ENCODE data around the gene KLHDC8B.
"Not testable (repeated sequence)": the region's sequence is repeated elsewhere in the genome, so short reads cannot be mapped to it uniquely, and the experiment has no call there.

The KLHDC8B gene

DNA sequence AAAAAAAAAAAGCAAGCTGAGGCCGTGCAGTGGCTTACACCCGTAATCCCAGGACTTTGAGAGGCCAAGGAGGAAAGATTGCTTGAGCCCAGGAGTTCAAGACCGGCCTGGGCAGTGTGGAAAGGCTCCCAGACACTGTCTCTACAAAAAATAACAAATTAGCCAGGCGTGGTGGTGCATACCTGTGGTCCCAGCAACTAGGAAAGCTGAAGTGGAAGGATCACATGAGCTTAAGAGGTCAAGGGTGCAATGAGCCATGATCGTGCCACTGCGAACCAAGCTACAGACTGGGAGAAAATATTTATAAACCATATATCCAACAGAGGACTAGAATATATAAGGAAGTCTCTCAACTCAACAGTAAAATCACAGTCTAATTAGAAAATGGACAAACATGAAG lies 10.0 kb downstream of the KLHDC8B start:
- DNase-seq (ENCODE audit: low read depth in 2 of 2, low spot score in 1 of 2): no peak

- DNase-seq (ENCODE audit: low read depth in 2 of 2, low spot score in 1 of 2): no peak
These were observed 11.3 kb downstream of the KLHDC8B start for GRCh38 chr3:49182682-49183081.

GRCh38 chr3:49183873-49184272 lies 12.5 kb downstream of the KLHDC8B start:
- no peak for DNase-seq (ENCODE audit: low read depth in 2 of 2, low spot score in 1 of 2)

GRCh38 chr3:49191741-49192140 lies 20.3 kb downstream of the KLHDC8B start:
- DNase-seq (ENCODE audit: low read depth in 2 of 2, low spot score in 1 of 2): no peak

DNA sequence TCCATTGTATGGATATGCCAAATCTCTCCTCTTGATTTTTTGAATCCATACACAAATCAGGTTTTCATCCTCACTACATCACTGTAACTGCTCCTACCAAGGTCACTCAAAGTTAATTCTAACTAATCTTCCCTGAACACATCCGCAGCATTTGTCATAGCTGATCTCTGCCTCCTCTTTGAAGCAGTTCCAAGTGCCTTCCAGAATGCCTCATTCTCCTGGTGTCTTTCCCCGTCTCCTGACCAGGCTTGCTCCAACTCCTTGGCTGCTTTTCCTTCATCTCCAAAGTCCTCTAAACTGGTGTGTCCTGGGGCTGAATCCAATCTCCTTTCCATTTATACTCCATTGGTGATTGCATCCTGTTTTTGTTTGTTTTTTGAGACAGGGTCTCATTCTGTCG lies 26.8 kb downstream of the KLHDC8B start:
- no peak for DNase-seq (ENCODE audit: low read depth in 2 of 2, low spot score in 1 of 2)

DNA sequence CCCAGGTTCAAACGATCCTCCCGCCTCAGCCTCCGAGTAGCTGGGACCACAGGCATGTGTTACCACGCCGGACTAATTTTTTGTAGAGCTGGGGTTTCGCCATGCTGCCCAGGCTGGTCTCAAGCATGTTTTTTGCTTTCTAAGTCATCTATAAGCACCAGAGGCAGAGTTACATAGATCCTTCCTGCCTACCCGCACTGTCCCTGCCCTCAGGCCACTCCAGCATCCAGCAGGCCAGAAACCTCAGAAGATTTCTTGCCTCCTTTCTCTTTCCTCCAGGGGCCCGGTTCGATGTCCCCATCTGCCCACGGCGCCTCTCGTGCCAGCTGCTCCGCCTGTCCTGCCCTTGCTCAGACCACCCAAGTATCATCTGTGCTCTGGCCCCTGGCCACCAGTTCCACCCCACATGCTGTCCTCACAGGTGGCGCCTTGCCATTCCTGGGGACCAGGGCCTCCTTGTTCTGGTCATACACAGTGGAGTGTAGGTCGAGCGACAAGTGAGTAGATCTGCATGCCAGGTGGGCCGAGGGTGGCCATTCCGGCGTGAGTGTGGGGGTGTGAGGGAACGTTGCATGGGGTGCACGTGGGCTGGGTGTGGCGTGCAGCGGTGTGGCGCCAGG lies 27.3 kb downstream of the KLHDC8B start:
- no peak for DNase-seq (ENCODE audit: low read depth in 2 of 2, low spot score in 1 of 2)

DNA sequence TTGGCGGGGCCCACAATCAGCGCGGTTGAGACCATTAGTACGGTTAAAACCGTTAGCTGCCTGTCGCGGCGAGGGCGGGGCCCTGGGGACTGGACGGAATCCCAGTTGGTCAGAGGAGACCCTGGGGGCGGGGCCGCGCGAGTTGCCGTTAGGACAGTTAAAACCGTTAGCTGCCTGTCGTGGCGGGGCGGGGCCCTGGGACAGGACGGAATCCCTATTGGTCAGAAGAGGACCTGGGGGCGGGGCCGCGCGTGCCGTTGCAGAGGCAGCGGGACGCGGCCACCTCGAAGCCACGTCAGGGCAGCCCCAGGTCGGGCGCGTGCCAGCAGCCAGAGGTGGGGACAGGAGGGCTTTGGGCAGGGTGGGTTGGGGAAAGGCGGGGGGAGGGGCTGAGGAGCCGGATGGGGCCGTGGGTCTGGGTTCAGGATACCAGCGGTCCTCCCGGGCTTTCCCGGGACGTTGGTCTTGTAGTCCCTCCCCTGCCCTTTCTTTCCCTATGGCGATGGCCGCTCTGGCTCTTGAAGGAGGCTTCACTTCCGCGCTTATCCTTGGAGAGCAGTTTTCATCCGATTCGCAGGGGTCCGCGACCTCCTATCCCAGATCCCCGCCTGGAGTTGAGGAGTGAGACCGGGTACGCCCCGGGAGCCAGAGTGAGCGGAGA lies 28.0 kb downstream of the KLHDC8B start:
- no peak for DNase-seq (ENCODE audit: low read depth in 2 of 2, low spot score in 1 of 2)

GRCh38 chr3:49199900-49200281 lies 28.5 kb downstream of the KLHDC8B start:
- DNase-seq (ENCODE audit: low read depth in 2 of 2, low spot score in 1 of 2): no peak

- no peak for DNase-seq (ENCODE audit: low read depth in 2 of 2, low spot score in 1 of 2)
These were observed 42.1 kb downstream of the KLHDC8B start for GRCh38 chr3:49213541-49213943.

GRCh38 chr3:49213998-49214397 lies 42.6 kb downstream of the KLHDC8B start:
- no peak for DNase-seq (ENCODE audit: low read depth in 2 of 2, low spot score in 1 of 2)

DNA sequence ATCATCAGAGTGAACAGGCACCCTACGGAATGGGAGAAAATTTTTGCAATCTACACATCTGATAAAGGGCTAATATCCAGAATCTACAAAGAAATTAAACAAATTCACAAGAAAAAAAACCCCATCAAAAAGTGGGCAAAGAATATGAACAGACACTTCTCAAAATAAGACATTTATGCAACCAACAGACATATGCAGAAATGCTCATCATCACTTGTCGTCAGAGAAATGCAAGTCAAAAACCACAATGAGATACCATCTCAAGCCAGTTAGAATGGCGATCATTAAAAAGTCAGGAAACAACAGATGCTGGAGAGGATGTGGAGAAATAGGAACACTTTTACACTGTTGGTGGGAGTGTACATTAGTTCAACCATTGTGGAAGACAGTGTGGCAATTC lies 45.3 kb downstream of the KLHDC8B start:
- not testable (repeated sequence) for DNase-seq (ENCODE audit: low read depth in 2 of 2, low spot score in 1 of 2)

- not testable (repeated sequence) for DNase-seq (ENCODE audit: low read depth in 2 of 2, low spot score in 1 of 2)
These were observed 45.7 kb downstream of the KLHDC8B start for GRCh38 chr3:49217108-49217507.

DNA sequence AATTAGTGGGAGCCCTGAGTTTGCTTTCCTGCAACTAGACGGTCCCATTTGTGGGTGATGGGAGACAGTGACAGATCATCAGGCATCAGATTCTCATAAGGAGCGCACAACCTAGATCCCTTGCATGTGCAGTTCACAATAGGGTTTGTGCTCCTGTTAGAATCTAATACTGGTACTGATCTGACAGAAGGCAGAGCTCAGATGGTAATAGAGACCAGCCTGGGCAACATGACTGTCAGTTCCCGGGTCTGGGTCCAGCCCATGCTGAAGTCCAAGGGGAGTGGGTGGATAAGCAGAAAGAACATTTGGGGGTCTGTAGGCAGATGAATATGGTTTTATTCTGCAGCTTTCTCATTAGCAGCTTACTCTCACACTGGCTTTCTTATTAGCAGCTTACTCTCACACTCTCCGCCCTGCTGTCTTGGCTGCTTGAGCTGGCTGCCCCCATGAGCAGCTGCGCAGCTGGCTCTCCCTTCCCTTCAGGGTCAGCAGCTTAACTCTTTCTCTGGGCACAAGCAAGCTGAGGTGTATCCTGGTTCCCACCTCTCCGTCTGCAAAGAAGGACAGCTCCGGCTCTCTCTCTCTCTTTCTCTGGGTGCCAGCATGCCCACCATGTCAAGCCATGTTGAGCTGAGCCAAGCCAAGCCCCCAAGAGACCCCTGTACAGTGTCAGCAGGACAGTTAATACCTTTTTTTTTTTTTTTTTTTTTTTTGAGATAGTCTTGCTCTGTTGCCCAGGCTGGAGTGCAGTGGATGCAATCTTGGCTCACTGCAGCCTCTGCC lies 46.5 kb downstream of the KLHDC8B start:
- no peak for DNase-seq (ENCODE audit: low read depth in 2 of 2, low spot score in 1 of 2)

DNA sequence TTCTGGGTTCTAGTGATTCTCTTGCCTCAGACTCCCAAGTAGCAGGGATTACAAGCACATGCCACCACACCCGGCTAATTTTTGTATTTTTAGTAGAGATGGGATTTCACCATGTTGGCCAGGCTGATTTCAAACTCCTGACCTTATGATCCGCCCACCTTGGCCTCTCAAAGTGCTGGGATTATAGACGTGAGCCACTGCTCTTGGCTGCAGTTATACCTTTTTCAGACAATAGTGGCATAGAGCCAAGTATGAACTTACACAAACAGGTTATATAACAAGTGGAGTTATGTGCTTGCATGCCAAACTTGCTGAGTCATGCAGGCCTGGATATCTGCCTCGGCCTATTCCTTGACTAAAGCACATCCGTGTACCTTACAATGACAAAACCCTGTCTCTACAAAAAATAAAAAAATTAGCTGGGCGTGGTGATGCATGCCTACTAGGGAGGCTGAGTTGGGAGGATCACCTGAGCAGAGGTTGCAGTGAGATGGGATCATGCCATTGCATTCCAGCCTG lies 47.1 kb downstream of the KLHDC8B start:
- DNase-seq (ENCODE audit: low read depth in 2 of 2, low spot score in 1 of 2): not testable (repeated sequence)

DNA sequence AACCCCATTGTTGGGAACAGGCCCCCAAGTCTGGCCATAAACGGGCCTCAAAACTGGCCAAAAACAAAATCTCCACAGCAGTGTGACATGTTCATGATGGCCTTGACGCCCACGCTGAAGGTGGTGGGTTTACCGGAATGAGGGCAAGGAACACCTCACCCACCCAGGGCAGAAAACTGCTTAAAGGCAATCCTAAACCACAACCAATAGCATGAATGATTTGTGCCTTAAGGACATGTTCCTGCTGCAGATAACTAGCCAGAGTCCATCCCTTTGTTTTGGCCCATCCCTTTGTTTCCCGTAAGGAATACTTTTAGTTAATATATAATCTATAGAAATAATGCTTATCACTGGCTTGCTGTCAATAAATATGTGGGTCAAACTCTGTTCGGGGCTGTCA lies 47.7 kb downstream of the KLHDC8B start:
- no peak for DNase-seq (ENCODE audit: low read depth in 2 of 2, low spot score in 1 of 2)

DNA sequence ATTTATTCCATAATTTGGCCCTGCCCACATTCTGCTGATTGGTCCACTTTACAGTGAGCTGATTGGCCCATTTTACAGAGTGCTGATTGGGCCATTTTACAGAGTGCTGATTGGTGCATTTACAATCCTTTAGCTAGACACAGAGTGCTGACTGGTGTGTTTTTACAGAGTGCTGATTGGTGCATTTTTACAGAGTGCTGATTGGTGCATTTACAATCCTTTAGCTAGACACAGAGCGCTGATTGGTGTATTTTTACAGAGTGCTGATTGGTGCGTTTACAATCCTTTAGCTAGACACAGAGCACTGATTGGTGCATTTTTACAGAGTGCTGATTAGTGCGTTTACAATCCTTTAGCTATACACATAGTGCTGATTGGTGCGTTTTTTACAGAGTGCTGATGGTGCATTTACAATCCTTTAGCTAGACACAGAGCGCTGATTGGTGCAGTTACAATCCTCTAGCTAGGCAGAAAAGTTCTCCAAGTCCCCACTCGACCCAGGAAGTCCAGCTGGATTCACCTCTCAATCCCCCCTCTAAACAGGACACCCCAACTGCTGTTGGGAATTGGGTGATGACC lies 49.7 kb downstream of the KLHDC8B start:
- DNase-seq (ENCODE audit: low read depth in 2 of 2, low spot score in 1 of 2): not testable (repeated sequence)

DNA sequence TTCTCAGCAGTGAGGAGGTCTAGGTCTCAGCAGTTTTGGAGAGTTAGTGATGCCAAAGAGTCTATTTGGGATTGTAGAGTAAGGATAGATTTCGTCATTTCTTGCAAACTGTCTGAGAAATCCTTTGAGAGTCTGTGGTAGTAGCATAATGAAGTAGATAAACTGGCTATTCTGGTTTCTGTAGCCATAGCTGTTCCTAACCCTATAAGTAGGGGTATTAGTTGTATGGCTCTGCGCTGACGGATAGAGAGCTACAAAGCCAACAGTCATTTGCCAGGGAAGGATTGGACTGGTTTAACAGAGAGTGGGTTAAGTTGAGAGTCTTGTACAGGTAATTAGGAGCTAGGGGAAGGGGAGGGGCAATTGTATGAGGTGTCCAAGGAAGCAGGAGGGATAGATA lies 50.6 kb downstream of the KLHDC8B start:
- DNase-seq (ENCODE audit: low read depth in 2 of 2, low spot score in 1 of 2): no peak
